K562 (cell line): ENCODE measurements around the gene SP100. TPM values are rescaled to one million over a fixed set of nuclear protein-coding genes. Genes with fewer than 3 reads are reported as not detected.

Source experiments
- ATAC-seq: fragments of 200-7000 bp; cut with Tn5 transposase; 3 replicates; pipeline ENCODE4 v1.9.1; 2020; ENCODE audit warnings: moderate library complexity
- BruUV-seq: library from RNA; stranded (reverse); fragments of 400-500 nt; replicated peaks from 2 replicates; lab custom pipeline; 2021; lab: Mats Ljungman, UMichigan
- CTCF ChIA-PET: fragments of 300-600 bp; formaldehyde crosslinking; extraction: SDS; loops from one replicate; lab custom pipeline; 2021; ENCODE audit warnings: low intra/inter-chr PET ratio; lab: Yijun Ruan, JAX
- POLR2A ChIA-PET: fragments of 300-600, 350-650 bp; sonication (Branson Sonifier 250); formaldehyde crosslinking; extraction: SDS; loops from one replicate; lab custom pipeline; 2021; ENCODE audit warnings: antibody characterized with exemption, inconsistent platforms; lab: Yijun Ruan, JAX
- DNase-seq, 4 experiments: peaks; one replicate each; pipeline versions ENCODE4 v3.0.0 to v3.0.0-alpha.2; 2011 to 2018; ENCODE audit warnings: low spot score in 3 of 4, mixed read lengths in 3 of 4; ENCODE audit errors: extremely low read depth in 1 of 4
- FAIRE-seq: peaks from 2 replicates; lab custom pipeline; 2011; peaks lifted over from hg19 to GRCh38; lab: Jason Lieb, UNC
- H2AFZ ChIP-seq: 2 replicates; pipeline ENCODE4 v1.6.0; 2011; ENCODE audit warnings: low read depth, low read length, control low read depth, inconsistent platforms
- H3K27ac ChIP-seq: fragments of 200-600 bp; 3 replicates; pipeline ENCODE4 v1.8.0; 2011; ENCODE audit warnings: low read depth, mild to moderate bottlenecking, control low read depth, inconsistent platforms, low read length, moderate library complexity, mixed read lengths; ENCODE audit errors: extremely low read depth
- H3K27me3 ChIP-seq, 2 experiments: fragments of 300-600 bp in 1 of 2; 2 replicates in 1 of 2; 3 replicates in 1 of 2; pipeline versions ENCODE4 v1.6.0 to v1.8.0; 2011; ENCODE audit warnings: inconsistent platforms in 2 of 2, low read length in 2 of 2, mild to moderate bottlenecking in 1 of 2, mixed read lengths in 1 of 2, moderate library complexity in 1 of 2; ENCODE audit not compliant: control insufficient read depth in 2 of 2, insufficient read depth in 2 of 2
- H3K36me3 ChIP-seq: fragments of 300-600 bp; 3 replicates; pipeline ENCODE4 v1.8.0; 2011; ENCODE audit warnings: mild to moderate bottlenecking, low read length, inconsistent platforms; ENCODE audit not compliant: control insufficient read depth, insufficient read depth
- H3K4me1 ChIP-seq, 2 experiments: fragments of 200-600 bp in 1 of 2; replicated peaks in 1 of 2; 2 replicates in 1 of 2; 3 replicates in 1 of 2; pipeline versions ENCODE4 v1.5.1 to v1.8.0; 2011; ENCODE audit warnings: inconsistent platforms in 2 of 2, low read length in 2 of 2, mild to moderate bottlenecking in 1 of 2, mixed read lengths in 1 of 2, moderate library complexity in 1 of 2; ENCODE audit not compliant: control insufficient read depth in 2 of 2, insufficient read depth in 2 of 2
- H3K4me2 ChIP-seq: 2 replicates; pipeline ENCODE4 v1.6.1; 2011; ENCODE audit warnings: low read length, control low read depth, inconsistent platforms, mixed read lengths; ENCODE audit not compliant: insufficient read depth
- H3K4me3 ChIP-seq: fragments of 200-600 bp; sonication (generic), shearing (Covaris generic); 2 replicates; pipeline ENCODE4 v1.5.1; 2016; ENCODE audit warnings: control low read depth, inconsistent platforms
- H3K79me2 ChIP-seq: fragments of 200-600 bp; 3 replicates; pipeline ENCODE4 v1.8.0; 2011; ENCODE audit warnings: low read length, inconsistent platforms; ENCODE audit not compliant: control insufficient read depth, insufficient read depth
- H3K9ac ChIP-seq, 2 experiments: 2 replicates each; pipeline versions ENCODE4 v1.6.0 to v1.6.1; 2011; ENCODE audit warnings: low read depth in 2 of 2, low read length in 2 of 2, control low read depth in 1 of 2, inconsistent platforms in 1 of 2, mild to moderate bottlenecking in 1 of 2, mixed read lengths in 1 of 2; ENCODE audit not compliant: insufficient read depth in 1 of 2
- H3K9me1 ChIP-seq: one replicate; pipeline ENCODE4 v1.6.0; 2011; ENCODE audit warnings: inconsistent platforms, mild to moderate bottlenecking, low read length, moderate library complexity; ENCODE audit not compliant: control insufficient read depth, insufficient read depth
- H3K9me3 ChIP-seq: replicated peaks from 2 replicates; pipeline ENCODE4 v1.5.1; 2011; ENCODE audit warnings: low read depth, low read length, inconsistent platforms; ENCODE audit not compliant: control insufficient read depth, insufficient read depth
- H4K20me1 ChIP-seq: replicated peaks from 2 replicates; pipeline ENCODE4 v1.6.1; 2011; ENCODE audit warnings: low read length, inconsistent platforms, mixed read lengths; ENCODE audit not compliant: control insufficient read depth, insufficient read depth
- CTCF ChIP-seq, 3 experiments: IDR thresholded peaks in 2 of 3; conservative IDR thresholded peaks in 1 of 3; 2 replicates each; pipeline ENCODE4 v1.5.1; 2011 to 2012; ENCODE audit warnings: low read length in 3 of 3, mild to moderate bottlenecking in 3 of 3, control low read depth in 2 of 3, improper control_type of control experiment in 1 of 3, inconsistent platforms in 1 of 3, low read depth in 1 of 3, mixed read lengths in 1 of 3, moderate library complexity in 1 of 3; ENCODE audit not compliant: insufficient read depth in 2 of 3
- MNT ChIP-seq, 2 experiments: fragments of 450-650 bp; conservative IDR thresholded peaks; 2 replicates each; pipeline ENCODE4 v1.6.1; 2017; ENCODE audit warnings: mild to moderate bottlenecking in 2 of 2, moderate library complexity in 2 of 2
- POLR2G ChIP-seq: fragments of 200-400 bp; formaldehyde crosslinking; IDR thresholded peaks from 2 replicates; pipeline ENCODE4 v1.6.1; 2017; ENCODE audit warnings: low read depth, mild to moderate bottlenecking, antibody characterized with exemption, low read length, moderate library complexity
- PURB ChIP-seq: sonication (generic); formaldehyde crosslinking; IDR thresholded peaks from 2 replicates; pipeline ENCODE4 v1.9.0; 2021; ENCODE audit warnings: low read depth, mild to moderate bottlenecking, missing genetic modification reagents
- SRSF1 ChIP-seq: fragments of 200-400 bp; formaldehyde crosslinking; IDR thresholded peaks from 2 replicates; pipeline ENCODE4 v1.6.1; 2017; ENCODE audit warnings: mild to moderate bottlenecking, low read depth, low read length, moderate library complexity
- TAF9B ChIP-seq: fragments of 450-650 bp; IDR thresholded peaks from 2 replicates; pipeline ENCODE4 v1.6.1; 2018; ENCODE audit warnings: mild to moderate bottlenecking; ENCODE audit not compliant: partially characterized antibody
- TCF3 ChIP-seq: sonication (generic); formaldehyde crosslinking; IDR thresholded peaks from 2 replicates; pipeline ENCODE4 v1.4.0; 2020; ENCODE audit warnings: mild to moderate bottlenecking, missing genetic modification reagents
- WGBS: fragments of 100-300 bp; shearing (Covaris generic); methylation state at CpG from one replicate; pipeline ENCODE4 v1.1.6; 2016; ENCODE audit warnings: low coverage, mixed read lengths; ENCODE audit not compliant: insufficient coverage; ENCODE audit errors: missing lambda C conversion rate; 5-methylcytosine and 5-hydroxymethylcytosine counted together
- in situ Hi-C: fragments of 300-500 bp; cut with MboI; formaldehyde crosslinking; loops from 4 replicates; pipeline ENCODE4 v1.15.0; 2018; ENCODE audit warnings: inconsistent platforms, mixed read lengths
- intact Hi-C: fragments of 100-400 bp; cut with micrococcal nuclease; formaldehyde crosslinking; loops from 2 replicates; pipeline ENCODE4 v1.14.2; 2022
- polyA plus RNA-seq, 8 experiments: library from polyadenylated mRNA; depleted of rRNA in 4 of 8; stranded (reverse) in 5 of 8; unstranded in 3 of 8; fragments of >200 nt; fragmentation: Nextera tagmentation in 2 of 8; fragmentation: Illumina TruSeq in 1 of 8; extraction: Ambion mirVana in 2 of 8; extraction: Trizol in 1 of 8; gene quantifications; 2 replicates each; pipeline versions ENCODE4 v1.2.1 to v1.2.3, GENCODE V29; 2011 to 2014; ENCODE audit warnings: inconsistent platforms in 1 of 8, missing spikeins in 1 of 8
- total RNA-seq, 7 experiments: library from RNA; depleted of rRNA in 6 of 7; stranded (reverse); fragments of >200 nt in 6 of 7; fragmentation: Illumina TruSeq in 2 of 7; extraction: Trizol in 2 of 7; gene quantifications; 2 replicates each; pipeline versions ENCODE4 v1.2.1 to v1.2.3, GENCODE V29; 2011 to 2021; ENCODE audit warnings: low replicate concordance in 1 of 7
- TF ChIP-seq, protein P1 (sequence below): fragments of 450-650 bp; IDR thresholded peaks from 2 replicates; pipeline ENCODE4 v1.6.1; 2018; ENCODE audit warnings: mild to moderate bottlenecking, low read depth; ENCODE audit not compliant: partially characterized antibody

The SP100 gene
- total and polyA plus RNA-seq, 9 of the 15 experiments (the other 6 are each of a cell fraction or from before 2014, with no cell fraction given) = 19.2 to 39.2 (median 34.6) TPM

DNA sequence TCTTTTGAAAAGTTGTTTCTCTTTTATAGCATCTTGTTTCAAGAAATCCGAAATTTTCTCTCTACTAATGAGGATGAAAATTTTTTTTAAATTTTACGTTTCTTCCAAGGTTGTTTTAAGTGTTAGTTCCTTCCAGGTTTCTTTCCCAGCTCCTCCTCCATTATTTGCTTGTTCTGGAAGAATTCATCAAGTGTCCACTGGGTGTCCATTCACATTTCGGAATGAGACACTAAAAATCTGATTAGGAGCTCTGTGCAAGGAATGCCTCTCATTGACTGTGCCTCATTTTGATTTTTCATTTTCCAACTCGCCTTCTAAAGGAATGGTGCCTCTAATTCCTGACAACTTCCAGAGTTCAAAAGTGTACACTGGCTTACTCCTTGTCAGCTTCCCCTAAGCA lies 6.1 kb downstream of the SP100 start (continued):
- TF ChIP-seq CTCF (IDR thresholded peaks at IDR 0.05 in 2 of 3, conservative IDR thresholded peaks at IDR 0.05 in 1 of 3; ENCODE audit: insufficient read depth in 2 of 3, low read depth in 1 of 3, low read length in 3 of 3) (no peak; a peak in 1 of 6 replicates), MNT (conservative IDR thresholded peaks at IDR 0.05) (no peak), PURB (CRISPR knock-in tag) (no peak)

GRCh38 chr2:230423851-230424458 lies 8.0 kb downstream of the SP100 start:
- intact Hi-C loops = no loop called here
- no TSS peak for BruUV-seq
- Histone ChIP-seq H2AFZ (no peak overlapping the region), H3K27me3 (no peaks in the 10 kb centered on the region), H4K20me1 (no peaks in the 10 kb centered on the region), H3K27ac (no peak overlapping the region), H3K9me1 (no peaks in the 10 kb centered on the region), H3K4me2 (no peak overlapping the region), H3K36me3 (peaks cover 4% of the 10 kb centered on the region; the same call in 1 of the 3 replicates), H3K9ac (no peak overlapping the region), H3K4me1 (peaks cover 0 to 4% of the 10 kb centered on the region in 2 experiments; a peak in 1 of 5 replicates), H3K79me2 (peaks cover 57% of the 10 kb centered on the region), H3K9me3 (no peaks in the 10 kb centered on the region; the same call in 1 of the 2 replicates), H3K4me3 (no peak overlapping the region)
- ChIA-PET CTCF (no interaction called here), POLR2A (no interaction called here)
- in situ Hi-C loops = no loop called here
- TF ChIP-seq TCF3 (CRISPR knock-in tag) (peak; percentile 27; the same call in 1 of the 2 replicates), SRSF1 (no peak), TAF9B (no peak), POLR2G (no peak)
- TF ChIP-seq, protein P1, sequence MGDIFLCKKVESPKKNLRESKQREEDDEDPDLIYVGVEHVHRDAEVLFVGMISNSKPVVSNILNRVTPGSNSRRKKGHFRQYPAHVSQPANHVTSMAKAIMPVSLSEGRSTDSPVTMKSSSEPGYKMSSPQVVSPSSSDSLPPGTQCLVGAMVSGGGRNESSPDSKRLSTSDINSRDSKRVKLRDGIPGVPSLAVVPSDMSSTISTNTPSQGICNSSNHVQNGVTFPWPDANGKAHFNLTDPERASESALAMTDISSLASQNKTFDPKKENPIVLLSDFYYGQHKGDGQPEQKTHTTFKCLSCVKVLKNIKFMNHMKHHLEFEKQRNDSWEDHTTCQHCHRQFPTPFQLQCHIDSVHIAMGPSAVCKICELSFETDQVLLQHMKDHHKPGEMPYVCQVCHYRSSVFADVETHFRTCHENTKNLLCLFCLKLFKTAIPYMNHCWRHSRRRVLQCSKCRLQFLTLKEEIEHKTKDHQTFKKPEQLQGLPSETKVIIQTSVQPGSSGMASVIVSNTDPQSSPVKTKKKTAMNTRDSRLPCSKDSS = no peak
- DNase-seq = no peak
- 92% methylated on average over 3 of the region's 3 CpGs for WGBS
- no peak for FAIRE-seq
- peak; percentile 32; the same call in 1 of the 3 replicates for ATAC-seq
